Measurements from ENCODE around the gene FKBP6. TPM values are rescaled to one million over a fixed set of nuclear protein-coding genes. Genes with fewer than 3 reads are reported as not detected.

FKBP6 gene
- total RNA-seq, 1 experiment from 2014 or later = not detected

GRCh38 chr7:73354821-73355220 lies 26.9 kb downstream of the FKBP6 start:
- H3K79me2 ChIP-seq (ENCODE audit: insufficient read depth, low read length) = no peaks in the 10 kb centered on the region
- no peak overlapping the region for H3K27ac Mint-ChIP-seq
- no peak overlapping the region for H2BK120ac ChIP-seq (ENCODE audit: low read depth, low read length, poor library complexity, severe bottlenecking)
- H3K4me1 ChIP-seq (ENCODE audit: insufficient read depth, low read length) = peaks cover 6% of the 10 kb centered on the region; the same call in 1 of the 2 replicates
- DNase-seq = no peak
- no peaks in the 10 kb centered on the region for H3K23me2 ChIP-seq (ENCODE audit: insufficient read length, low read depth, low read length, poor library complexity, severe bottlenecking)
- no peak overlapping the region for H3K56ac ChIP-seq (ENCODE audit: insufficient read length, low read depth, low read length)
- no peak overlapping the region for H2BK5ac ChIP-seq (ENCODE audit: insufficient read length, low read length)
- H2AFZ ChIP-seq (ENCODE audit: low read length) = no peak overlapping the region
- H2BK12ac ChIP-seq (ENCODE audit: insufficient read length, low read depth, low read length) = no peak overlapping the region
- H4K20me1 ChIP-seq (ENCODE audit: control insufficient read depth, insufficient read depth, insufficient read length) = no peaks in the 10 kb centered on the region
- H3K23ac ChIP-seq (ENCODE audit: insufficient read length, low read depth, low read length) = no peak overlapping the region
- H2BK20ac ChIP-seq (ENCODE audit: low read depth, low read length, poor library complexity, severe bottlenecking) = no peak overlapping the region
- H3K36me3 Mint-ChIP-seq (ENCODE audit: insufficient read depth in 1 of 3, low read depth in 3 of 3) = peaks cover 0 to 7% (median 2%) of the 10 kb centered on the region in 3 experiments; a peak in 5 of 7 replicates
- peaks cover 23 to 26% of the 10 kb centered on the region in 2 experiments for H3K4me1 Mint-ChIP-seq
- no peak overlapping the region for H3K18ac ChIP-seq (ENCODE audit: insufficient read length, low read depth, low read length)
- no peaks in the 10 kb centered on the region for H3K9me3 ChIP-seq (ENCODE audit: control insufficient read depth, low read depth, low read length)
- H3K27ac ChIP-seq (ENCODE audit: insufficient read length, low read depth, low read length) = no peak overlapping the region
- peaks cover 2% of the 10 kb centered on the region for H3K27me3 Mint-ChIP-seq (ENCODE audit: low read depth)
- H3T11ph ChIP-seq (ENCODE audit: low read length) = no peak overlapping the region
- no peak overlapping the region for H4K8ac ChIP-seq (replicated peaks; ENCODE audit: insufficient read length, low read depth, low read length)
- H3K4me2 ChIP-seq (ENCODE audit: insufficient read depth, insufficient read length, low read length) = no peak overlapping the region
- H2AK5ac ChIP-seq (ENCODE audit: insufficient read length, low read length) = no peak overlapping the region
- H3K9ac ChIP-seq (ENCODE audit: extremely low read depth, insufficient read length, low read length) = no peak overlapping the region
- no peak overlapping the region for H4K5ac ChIP-seq (ENCODE audit: insufficient read length, low read depth, low read length)
- no peak overlapping the region for H3K4me3 Mint-ChIP-seq
- no peak for TF ChIP-seq CTCF (conservative IDR thresholded peaks at IDR 0.05)
- H3K9me3 Mint-ChIP-seq = peaks cover 8 to 11% of the 10 kb centered on the region in 2 experiments; a peak in 4 of 5 replicates
- WGBS (ENCODE audit: extremely low coverage, insufficient read length, low lambda C conversion rate) = no CpG with 5 or more reads among the region's 17 CpGs
- H3K27me3 ChIP-seq (ENCODE audit: insufficient read depth, low read length) = no peaks in the 10 kb centered on the region
- no peak overlapping the region for H3K14ac ChIP-seq (ENCODE audit: insufficient read depth, low read length)
- H3K79me1 ChIP-seq (ENCODE audit: insufficient read depth, low read depth, low read length, poor library complexity, severe bottlenecking) = no peaks in the 10 kb centered on the region
- H4K91ac ChIP-seq (ENCODE audit: insufficient read length, low read depth, low read length) = no peak overlapping the region
- no peak overlapping the region for H3K4ac ChIP-seq (ENCODE audit: low read depth, low read length)
- no peak overlapping the region for H2BK15ac ChIP-seq (ENCODE audit: low read depth, low read length)
